ENCODE data around the gene OR52H1. TPM values are rescaled to one million over a fixed set of nuclear protein-coding genes. Genes with fewer than 3 reads are reported as not detected.

OR52H1 gene
- polyA plus RNA-seq, 1 of the 3 experiments (the other 2 are of a cell fraction): not detected

DNA sequence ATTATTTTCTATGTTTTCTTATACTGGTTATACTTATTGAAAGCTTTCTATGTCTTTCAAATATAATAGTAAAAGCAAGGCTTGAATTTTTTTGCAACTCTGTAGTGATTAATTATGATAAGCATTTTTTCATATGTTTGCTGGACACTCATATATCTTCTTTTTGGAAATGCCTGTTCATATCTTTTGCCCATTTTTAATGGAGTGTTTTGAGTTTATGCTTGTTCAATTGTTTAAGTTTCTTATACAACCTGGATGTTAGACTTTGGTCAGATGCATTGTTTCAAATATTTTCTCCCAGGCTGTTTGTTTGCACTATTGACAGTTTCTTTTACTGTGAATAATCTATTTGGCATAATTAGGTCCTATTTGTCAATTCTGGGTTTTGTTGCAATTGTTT lies 11.9 kb downstream of the OR52H1 start:
- no peaks in the 10 kb centered on the region for H3K9me3 ChIP-seq
- no peaks in the 10 kb centered on the region for H3K9me2 ChIP-seq
- H2AFZ ChIP-seq (ENCODE audit: low read depth): no peak overlapping the region
- no peaks in the 10 kb centered on the region for H3K36me3 ChIP-seq (replicated peaks in 1 of 2; ENCODE audit: control insufficient read depth in 1 of 2, insufficient read depth in 2 of 2, low read length in 1 of 2)
- CTCF ChIA-PET: no interaction called here
- TF ChIP-seq RCOR1 (IDR thresholded peaks at IDR 0.05; ENCODE audit: low read length) (no peak), ZBTB33 (IDR thresholded peaks at IDR 0.05; ENCODE audit: borderline replicate concordance, low read depth) (no peak), YY1 (IDR thresholded peaks at IDR 0.05; ENCODE audit: low read depth) (no peak), EZH2phosphoT487 (IDR thresholded peaks at IDR 0.05; ENCODE audit: borderline replicate concordance, low read depth) (no peak), NFIC (IDR thresholded peaks at IDR 0.05; ENCODE audit: borderline replicate concordance) (no peak), JUND (IDR thresholded peaks at IDR 0.05) (no peak)
- TF ChIP-seq, protein P1, sequence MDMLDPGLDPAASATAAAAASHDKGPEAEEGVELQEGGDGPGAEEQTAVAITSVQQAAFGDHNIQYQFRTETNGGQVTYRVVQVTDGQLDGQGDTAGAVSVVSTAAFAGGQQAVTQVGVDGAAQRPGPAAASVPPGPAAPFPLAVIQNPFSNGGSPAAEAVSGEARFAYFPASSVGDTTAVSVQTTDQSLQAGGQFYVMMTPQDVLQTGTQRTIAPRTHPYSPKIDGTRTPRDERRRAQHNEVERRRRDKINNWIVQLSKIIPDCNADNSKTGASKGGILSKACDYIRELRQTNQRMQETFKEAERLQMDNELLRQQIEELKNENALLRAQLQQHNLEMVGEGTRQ (IDR thresholded peaks at IDR 0.05; ENCODE audit: borderline replicate concordance, low read depth, low read length): no peak
- TF ChIP-seq, protein P2, sequence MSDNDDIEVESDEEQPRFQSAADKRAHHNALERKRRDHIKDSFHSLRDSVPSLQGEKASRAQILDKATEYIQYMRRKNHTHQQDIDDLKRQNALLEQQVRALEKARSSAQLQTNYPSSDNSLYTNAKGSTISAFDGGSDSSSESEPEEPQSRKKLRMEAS (IDR thresholded peaks at IDR 0.05; ENCODE audit: low read depth): no peak
- H3K27me3 ChIP-seq (ENCODE audit: insufficient read depth): peaks cover under 1% of the 10 kb centered on the region; the same call in 1 of the 2 replicates
- H3K27ac ChIP-seq (ENCODE audit: low read depth in 2 of 2, low read length in 1 of 2): no peak overlapping the region
- POLR2A ChIA-PET: no interaction called here
- H3F3A ChIP-seq (replicated peaks; ENCODE audit: insufficient read depth): no peaks in the 10 kb centered on the region
- no peaks in the 10 kb centered on the region for H3K79me2 ChIP-seq (ENCODE audit: insufficient read depth)
- no peaks in the 10 kb centered on the region for H3K4me1 ChIP-seq (ENCODE audit: control insufficient read depth in 1 of 2, insufficient read depth in 2 of 2, low read depth in 1 of 2, low read length in 1 of 2)
- H4K20me1 ChIP-seq (ENCODE audit: insufficient read depth): no peaks in the 10 kb centered on the region
- H3K4me2 ChIP-seq: no peak overlapping the region
- no peak overlapping the region for H3K9ac ChIP-seq
- H3K4me3 ChIP-seq (ENCODE audit: low read depth in 2 of 2, low read length in 1 of 2): no peak overlapping the region
- DNase-seq: no peak

GRCh38 chr11:5534046-5534445 lies 14.3 kb downstream of the OR52H1 start:
- TF ChIP-seq TCF12 (IDR thresholded peaks at IDR 0.05): no peak
- no peak for TF ChIP-seq YY1 (IDR thresholded peaks at IDR 0.05; ENCODE audit: low read depth)
- no peak for TF ChIP-seq EZH2phosphoT487 (IDR thresholded peaks at IDR 0.05; ENCODE audit: borderline replicate concordance, low read depth)
- no peak for TF ChIP-seq MEF2A (IDR thresholded peaks at IDR 0.05; ENCODE audit: borderline replicate concordance, low read depth)
- no peak for TF ChIP-seq CTCF (IDR thresholded peaks at IDR 0.05)
- TF ChIP-seq, protein P3, sequence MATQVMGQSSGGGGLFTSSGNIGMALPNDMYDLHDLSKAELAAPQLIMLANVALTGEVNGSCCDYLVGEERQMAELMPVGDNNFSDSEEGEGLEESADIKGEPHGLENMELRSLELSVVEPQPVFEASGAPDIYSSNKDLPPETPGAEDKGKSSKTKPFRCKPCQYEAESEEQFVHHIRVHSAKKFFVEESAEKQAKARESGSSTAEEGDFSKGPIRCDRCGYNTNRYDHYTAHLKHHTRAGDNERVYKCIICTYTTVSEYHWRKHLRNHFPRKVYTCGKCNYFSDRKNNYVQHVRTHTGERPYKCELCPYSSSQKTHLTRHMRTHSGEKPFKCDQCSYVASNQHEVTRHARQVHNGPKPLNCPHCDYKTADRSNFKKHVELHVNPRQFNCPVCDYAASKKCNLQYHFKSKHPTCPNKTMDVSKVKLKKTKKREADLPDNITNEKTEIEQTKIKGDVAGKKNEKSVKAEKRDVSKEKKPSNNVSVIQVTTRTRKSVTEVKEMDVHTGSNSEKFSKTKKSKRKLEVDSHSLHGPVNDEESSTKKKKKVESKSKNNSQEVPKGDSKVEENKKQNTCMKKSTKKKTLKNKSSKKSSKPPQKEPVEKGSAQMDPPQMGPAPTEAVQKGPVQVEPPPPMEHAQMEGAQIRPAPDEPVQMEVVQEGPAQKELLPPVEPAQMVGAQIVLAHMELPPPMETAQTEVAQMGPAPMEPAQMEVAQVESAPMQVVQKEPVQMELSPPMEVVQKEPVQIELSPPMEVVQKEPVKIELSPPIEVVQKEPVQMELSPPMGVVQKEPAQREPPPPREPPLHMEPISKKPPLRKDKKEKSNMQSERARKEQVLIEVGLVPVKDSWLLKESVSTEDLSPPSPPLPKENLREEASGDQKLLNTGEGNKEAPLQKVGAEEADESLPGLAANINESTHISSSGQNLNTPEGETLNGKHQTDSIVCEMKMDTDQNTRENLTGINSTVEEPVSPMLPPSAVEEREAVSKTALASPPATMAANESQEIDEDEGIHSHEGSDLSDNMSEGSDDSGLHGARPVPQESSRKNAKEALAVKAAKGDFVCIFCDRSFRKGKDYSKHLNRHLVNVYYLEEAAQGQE (IDR thresholded peaks at IDR 0.05; ENCODE audit: low read depth, low read length): no peak
- TF ChIP-seq RCOR1 (IDR thresholded peaks at IDR 0.05; ENCODE audit: low read length): no peak
- TF ChIP-seq, protein P4, sequence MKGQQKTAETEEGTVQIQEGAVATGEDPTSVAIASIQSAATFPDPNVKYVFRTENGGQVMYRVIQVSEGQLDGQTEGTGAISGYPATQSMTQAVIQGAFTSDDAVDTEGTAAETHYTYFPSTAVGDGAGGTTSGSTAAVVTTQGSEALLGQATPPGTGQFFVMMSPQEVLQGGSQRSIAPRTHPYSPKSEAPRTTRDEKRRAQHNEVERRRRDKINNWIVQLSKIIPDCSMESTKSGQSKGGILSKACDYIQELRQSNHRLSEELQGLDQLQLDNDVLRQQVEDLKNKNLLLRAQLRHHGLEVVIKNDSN (IDR thresholded peaks at IDR 0.05; ENCODE audit: borderline replicate concordance, low read depth): no peak
- no peak for TF ChIP-seq JUND (IDR thresholded peaks at IDR 0.05)
- TF ChIP-seq FOSL2 (IDR thresholded peaks at IDR 0.05; ENCODE audit: borderline replicate concordance, low read depth): no peak
- TF ChIP-seq EP300 (IDR thresholded peaks at IDR 0.05; ENCODE audit: borderline replicate concordance in 1 of 2, low read depth in 1 of 2, low read length in 1 of 2): no peak
- no peaks in the 10 kb centered on the region for H3K36me3 ChIP-seq (replicated peaks in 1 of 2; ENCODE audit: control insufficient read depth in 1 of 2, insufficient read depth in 2 of 2, low read length in 1 of 2)
- no peak overlapping the region for H3K4me3 ChIP-seq (ENCODE audit: low read depth in 2 of 2, low read length in 1 of 2)
- H3F3A ChIP-seq (replicated peaks; ENCODE audit: insufficient read depth): no peaks in the 10 kb centered on the region
- ChIA-PET CTCF (no interaction called here), POLR2A (no interaction called here)
- H3K79me2 ChIP-seq (ENCODE audit: insufficient read depth): no peaks in the 10 kb centered on the region
- H3K9ac ChIP-seq: no peak overlapping the region
- H3K9me3 ChIP-seq: no peaks in the 10 kb centered on the region
- H4K20me1 ChIP-seq (ENCODE audit: insufficient read depth): no peaks in the 10 kb centered on the region
- H3K4me1 ChIP-seq (ENCODE audit: control insufficient read depth in 1 of 2, insufficient read depth in 2 of 2, low read depth in 1 of 2, low read length in 1 of 2): no peaks in the 10 kb centered on the region
- WGBS (ENCODE audit: low lambda C conversion rate): 0% methylated on average over 1 of the region's 1 CpG
- no peak for DNase-seq
- no peak overlapping the region for H3K4me2 ChIP-seq
- no peak overlapping the region for H3K27ac ChIP-seq (ENCODE audit: low read depth in 2 of 2, low read length in 1 of 2)
- no peak overlapping the region for H2AFZ ChIP-seq (ENCODE audit: low read depth)
- H3K9me2 ChIP-seq: no peaks in the 10 kb centered on the region
- peaks cover 9% of the 10 kb centered on the region for H3K27me3 ChIP-seq (ENCODE audit: insufficient read depth)

Data from SK-N-SH (cell line).